Measurements from ENCODE around the gene PEX14.

Gene PEX14

GRCh38 chr1:10514490-10515235 is 39.9 kb downstream of the PEX14 start:
- TF ChIP-seq CTCF (IDR thresholded peaks at IDR 0.05; ENCODE audit: low read depth, low read length, missing control alignments) = peak; percentile 56
- DNase-seq (ENCODE audit: low read depth) = no peak
- H3K4me3 ChIP-seq (ENCODE audit: low read depth, low read length) = no peak overlapping the region

- DNase-seq (ENCODE audit: low read depth) = no peak
- no peak overlapping the region for H3K4me3 ChIP-seq (ENCODE audit: low read depth, low read length)
- TF ChIP-seq CTCF (IDR thresholded peaks at IDR 0.05; ENCODE audit: low read depth, low read length, missing control alignments) = no peak
These were observed 40.7 kb downstream of the PEX14 start for GRCh38 chr1:10515301-10515975.

DNA sequence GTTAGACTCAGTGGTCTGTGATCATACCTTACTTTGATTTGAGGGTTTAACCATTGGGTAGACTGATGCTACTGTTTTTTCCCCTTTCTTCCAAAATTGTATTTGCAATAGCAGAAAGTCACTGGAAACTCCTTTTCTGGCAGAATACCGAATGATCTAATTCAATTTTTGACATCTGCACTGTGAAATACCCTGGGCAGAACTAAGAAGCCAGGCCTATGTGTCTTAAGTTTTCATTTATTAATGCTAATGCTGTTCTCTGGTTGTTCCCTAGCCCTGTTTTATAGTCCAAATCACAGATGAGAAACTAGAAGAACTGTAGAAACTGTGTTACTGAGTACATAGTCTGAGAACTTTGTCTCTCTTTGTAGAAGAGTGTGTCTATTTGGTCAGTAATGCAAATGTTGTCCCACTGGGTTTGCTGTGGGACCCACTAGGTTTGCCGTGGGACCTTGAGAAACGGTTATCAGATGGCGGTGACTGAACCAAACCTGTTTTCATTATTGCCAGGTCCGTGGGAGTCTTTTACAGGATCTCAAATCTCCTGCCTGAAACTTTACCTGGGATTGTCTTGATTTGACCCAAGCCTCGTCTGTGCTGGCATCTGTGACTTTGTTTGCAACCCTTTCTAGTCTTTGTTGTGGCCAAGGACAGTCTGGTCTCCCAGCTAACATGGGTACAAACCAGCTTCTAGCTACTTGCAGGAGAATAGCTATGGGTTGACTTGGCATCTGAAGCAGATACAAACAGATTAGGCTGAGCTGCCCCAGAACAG is 41.4 kb downstream of the PEX14 start:
- no peak for DNase-seq (ENCODE audit: low read depth)
- no peak overlapping the region for H3K4me3 ChIP-seq (ENCODE audit: low read depth, low read length)
- TF ChIP-seq CTCF (IDR thresholded peaks at IDR 0.05; ENCODE audit: low read depth, low read length, missing control alignments) = no peak

- no peak for DNase-seq (ENCODE audit: low read depth)
- no peak for TF ChIP-seq CTCF (IDR thresholded peaks at IDR 0.05; ENCODE audit: low read depth, low read length, missing control alignments)
- no peak overlapping the region for H3K4me3 ChIP-seq (ENCODE audit: low read depth, low read length)
These were observed 42.4 kb downstream of the PEX14 start for GRCh38 chr1:10516925-10517676.

DNA sequence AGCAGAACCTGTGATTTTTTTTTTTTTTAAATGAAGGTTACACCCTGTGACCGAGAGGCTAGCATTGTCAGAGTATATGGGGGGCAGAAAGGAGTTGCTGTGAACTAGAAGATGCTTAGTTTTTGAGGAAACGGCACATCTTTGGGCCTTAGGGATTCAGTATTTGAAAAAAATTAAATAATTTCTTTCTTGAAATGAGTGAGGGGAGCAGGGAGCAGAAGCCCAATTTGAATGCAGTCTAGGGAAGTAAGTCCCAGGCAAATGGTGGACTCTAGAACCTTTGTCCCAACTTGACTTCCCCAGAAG is 42.9 kb downstream of the PEX14 start:
- DNase-seq (ENCODE audit: low read depth) = no peak
- no peak for TF ChIP-seq CTCF (IDR thresholded peaks at IDR 0.05; ENCODE audit: low read depth, low read length, missing control alignments)
- no peak overlapping the region for H3K4me3 ChIP-seq (ENCODE audit: low read depth, low read length)

DNA sequence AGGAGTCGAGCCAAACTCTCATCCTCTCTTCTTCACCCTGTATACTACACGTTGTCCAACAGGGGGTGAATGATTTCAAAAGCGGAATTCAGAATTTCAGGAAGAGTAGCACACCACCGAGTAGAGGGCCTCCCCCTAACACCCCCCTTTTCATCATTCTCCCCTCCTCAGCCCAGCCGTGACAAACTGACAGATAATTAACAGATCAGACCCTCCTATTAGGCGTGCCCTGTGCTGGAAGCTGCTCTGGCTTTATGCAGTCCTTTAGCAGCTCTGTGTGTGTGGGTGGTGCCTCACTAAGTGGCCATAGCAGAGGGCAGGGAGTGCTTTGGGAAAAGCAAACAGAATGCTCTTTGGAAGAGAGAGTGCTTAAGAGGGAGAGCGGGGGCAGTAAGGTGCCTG is 44.3 kb downstream of the PEX14 start:
- DNase-seq (ENCODE audit: low read depth) = no peak
- no peak for TF ChIP-seq CTCF (IDR thresholded peaks at IDR 0.05; ENCODE audit: low read depth, low read length, missing control alignments)
- no peak overlapping the region for H3K4me3 ChIP-seq (ENCODE audit: low read depth, low read length)

Data from GM12864 (cell line).